Activated CD8-positive, alpha-beta memory T cell treated with anti-CD3 and anti-CD28 coated beads, Interleukin-2, amount 50 U/mL, for 24 hours (primary cell): ENCODE data around the gene TMEM61.
"Not testable (repeated sequence)": the region's sequence is repeated elsewhere in the genome, so short reads cannot be mapped to it uniquely, and the experiment has no call there.

Experiments
- DNase-seq: peaks from one replicate; pipeline ENCODE4 v3.0.0-alpha.2; 2020; ENCODE audit errors: extremely low read depth

Gene TMEM61

DNA sequence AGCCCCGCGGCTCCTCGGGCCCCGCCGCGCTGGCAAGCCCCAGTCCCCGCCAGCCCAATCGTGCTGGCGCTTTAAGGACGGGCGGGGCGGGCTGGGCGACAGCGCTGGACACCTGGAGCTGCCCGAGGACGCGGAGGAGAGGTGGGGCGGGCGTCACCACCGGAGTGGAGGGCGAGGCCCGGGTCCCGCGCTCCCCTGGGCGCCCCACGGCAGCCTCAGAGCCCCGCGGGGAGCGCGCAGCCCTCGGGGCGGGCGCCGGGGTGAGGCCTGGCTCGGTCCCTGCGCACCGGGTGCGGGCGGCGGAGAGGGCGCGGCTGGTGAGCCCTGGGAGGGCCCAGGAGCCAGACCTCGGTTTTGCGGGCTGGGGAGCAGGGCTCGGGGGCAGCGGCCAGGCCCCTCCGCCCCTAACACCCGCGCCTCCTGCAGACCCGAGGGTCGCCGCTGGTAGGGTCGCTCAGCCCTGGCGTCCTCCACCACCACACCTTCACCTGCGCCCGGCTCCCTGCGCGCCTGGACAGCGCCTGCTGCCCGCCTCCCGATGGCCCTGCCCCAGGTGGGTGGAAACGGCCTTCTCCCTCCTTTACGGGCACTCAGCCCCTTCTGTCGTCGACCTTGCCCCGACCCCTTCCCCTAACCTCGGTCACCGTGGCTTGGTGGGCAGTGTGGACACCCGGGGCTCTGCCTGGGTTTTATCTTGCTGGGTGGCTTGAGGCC is at the start of gene TMEM61:
TSS of gene TMEM61 (plus strand) at position 101 of the 714 bp plus-strand sequence. CDS start at position 539, 438 bp downstream.
- no peak for DNase-seq

DNA sequence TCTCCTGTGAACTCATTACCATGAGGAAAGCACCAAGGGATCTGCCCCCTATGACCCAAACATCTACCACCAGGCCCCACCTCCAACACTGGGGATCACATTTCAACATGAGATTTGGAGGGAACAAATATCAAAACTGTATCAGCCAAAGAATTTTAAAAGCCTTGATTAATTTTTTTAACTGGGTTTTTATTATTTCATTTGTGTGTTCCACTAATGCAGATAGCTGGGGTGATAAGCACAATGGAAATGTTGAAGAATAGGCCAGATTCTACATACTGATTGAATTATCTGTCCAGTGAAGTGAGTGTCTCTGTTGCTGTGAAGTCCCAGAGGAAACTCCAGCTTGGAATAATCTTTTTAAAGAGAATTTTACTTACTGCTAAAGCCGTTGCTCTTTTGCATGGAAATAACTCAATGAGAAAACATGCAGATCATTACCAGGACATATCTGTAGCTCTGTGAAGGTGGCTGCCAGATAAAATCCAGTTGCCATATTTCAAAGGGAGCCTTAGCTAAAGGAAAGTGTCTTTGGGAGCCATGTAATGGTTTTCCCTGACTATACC is 49.1 kb upstream of the TMEM61 start:
- no peak for DNase-seq

DNA sequence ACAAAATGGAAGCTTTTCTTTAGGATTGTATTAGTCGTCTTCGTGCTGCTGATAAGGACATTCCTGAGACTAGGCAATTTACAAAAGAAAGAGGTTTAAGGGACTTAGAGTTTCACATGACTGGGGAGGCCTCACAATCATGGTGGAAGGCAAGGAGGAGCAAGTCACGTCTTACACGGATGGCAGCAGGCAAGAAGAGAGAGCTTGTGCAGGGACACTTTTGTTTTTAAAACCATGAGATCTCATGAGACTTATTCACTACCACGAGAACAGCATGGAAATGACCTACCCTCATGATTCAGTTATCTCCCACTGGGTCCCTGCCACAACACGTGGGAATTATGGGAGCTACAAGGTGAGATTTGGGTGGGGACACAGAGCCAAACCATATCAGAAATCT is 46.3 kb upstream of the TMEM61 start:
- not testable (repeated sequence) for DNase-seq

DNA sequence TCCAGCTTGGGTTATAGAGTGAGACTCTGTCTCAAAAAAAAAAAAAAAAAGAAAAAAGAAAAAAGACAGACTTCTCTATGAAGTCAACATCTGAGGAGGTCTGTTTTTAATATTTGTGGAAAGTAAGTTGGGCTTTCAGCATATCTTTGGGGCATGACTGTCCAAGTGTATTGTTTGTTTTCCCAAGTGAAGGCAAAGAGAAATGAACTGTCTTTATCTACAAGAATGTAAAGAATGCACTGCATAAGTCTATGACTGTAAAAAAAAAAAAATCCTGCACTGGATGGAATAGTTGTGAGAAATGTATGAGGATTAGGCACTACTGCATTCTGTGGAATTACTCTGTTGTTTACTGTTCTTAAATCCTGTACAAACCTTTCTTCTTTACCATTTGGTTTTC is 45.6 kb upstream of the TMEM61 start:
- no peak for DNase-seq

DNA sequence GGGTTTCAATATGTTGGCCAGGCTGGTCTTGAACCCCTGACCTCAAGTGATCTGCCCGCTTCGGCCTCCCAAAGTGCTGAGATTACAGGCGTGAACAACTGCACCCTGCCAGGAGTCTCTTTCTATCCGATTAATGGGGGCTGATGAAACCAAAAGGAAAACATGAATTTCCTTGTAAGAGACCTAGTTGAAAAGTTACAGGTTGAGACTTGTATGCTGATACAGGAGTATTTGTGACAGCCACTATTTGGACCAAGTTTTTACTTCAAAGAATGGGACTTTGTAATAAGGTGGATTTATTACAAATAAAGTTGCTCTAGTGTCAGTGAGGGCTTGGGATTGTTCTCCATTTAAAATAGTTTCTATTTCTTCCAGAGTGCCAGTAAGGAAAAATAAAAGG is 43.6 kb upstream of the TMEM61 start:
- no peak for DNase-seq

DNA sequence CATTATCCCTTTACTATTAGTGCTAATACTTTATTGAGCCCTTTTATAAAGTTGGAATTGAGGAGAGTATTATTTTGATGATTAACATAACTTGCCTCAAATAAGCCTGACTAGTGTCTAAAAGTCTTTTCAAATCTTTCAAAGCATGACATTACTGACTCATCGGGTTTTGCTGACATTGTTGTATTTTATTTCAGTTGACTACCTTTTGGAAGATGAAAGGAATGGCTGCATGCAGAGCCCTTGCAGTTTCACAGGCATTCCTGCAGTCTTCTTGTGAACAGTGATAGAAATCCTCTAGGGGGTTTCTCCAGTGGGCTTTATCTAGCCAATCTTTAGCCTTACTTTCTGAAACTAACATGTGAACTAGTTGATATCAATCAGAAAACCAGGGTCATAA is 43.0 kb upstream of the TMEM61 start:
- no peak for DNase-seq

DNA sequence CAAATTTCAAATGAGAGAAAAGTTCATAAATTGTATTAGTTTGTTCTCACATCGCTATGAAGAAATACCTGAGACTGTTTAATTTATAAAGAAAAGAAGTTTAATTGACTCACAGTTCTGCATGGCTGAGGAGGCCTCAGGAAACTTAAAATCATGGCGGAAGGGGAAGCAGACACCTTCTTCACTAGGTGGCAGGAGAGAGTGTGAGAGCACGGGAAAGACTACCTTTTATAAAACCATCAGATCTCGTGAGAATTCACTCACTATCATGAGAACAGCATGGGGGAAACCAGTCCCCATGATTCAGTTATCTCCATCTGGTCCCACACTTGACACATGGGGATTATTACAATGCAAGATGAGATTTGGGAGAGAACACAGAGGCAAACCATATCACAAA is 41.5 kb upstream of the TMEM61 start:
- not testable (repeated sequence) for DNase-seq

DNA sequence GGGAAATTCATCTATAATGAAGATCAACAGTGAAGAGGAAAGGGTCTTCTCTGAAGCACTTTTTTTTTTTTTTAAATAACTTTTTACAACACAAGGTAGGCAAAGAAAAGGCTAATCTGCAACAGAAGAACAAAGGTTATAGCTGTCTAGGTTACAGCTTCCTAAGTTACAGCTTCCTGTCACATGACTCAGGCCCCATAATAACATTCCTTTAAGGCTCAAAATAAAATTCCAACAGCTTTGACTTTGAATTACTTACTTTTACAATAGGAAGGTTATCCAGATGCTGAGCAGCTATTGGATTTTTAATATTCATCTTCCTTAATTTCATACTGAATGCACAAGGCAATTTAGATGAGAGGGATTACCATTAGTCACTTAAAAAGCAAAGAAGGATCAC is 40.4 kb upstream of the TMEM61 start:
- no peak for DNase-seq

DNA sequence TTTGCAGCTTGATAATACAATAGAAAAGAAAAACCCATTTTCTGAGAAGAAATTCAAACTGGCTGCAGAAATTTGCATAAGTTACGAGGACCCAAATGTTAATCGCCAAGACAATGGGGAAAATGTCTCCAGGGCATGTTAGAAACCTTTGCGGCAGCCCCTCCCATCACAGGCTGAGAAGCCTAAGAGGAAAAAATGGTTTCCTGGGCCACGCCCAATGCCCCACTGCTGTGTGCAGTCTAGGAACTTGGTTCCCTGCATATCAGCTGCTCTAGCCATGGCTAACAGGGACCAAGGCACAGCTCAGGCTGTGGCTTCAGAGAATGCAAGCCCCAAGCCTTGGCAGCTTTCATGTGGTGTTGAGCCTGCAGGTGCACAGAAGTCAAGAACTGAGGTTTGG is 37.5 kb upstream of the TMEM61 start:
- DNase-seq, result no peak

DNA sequence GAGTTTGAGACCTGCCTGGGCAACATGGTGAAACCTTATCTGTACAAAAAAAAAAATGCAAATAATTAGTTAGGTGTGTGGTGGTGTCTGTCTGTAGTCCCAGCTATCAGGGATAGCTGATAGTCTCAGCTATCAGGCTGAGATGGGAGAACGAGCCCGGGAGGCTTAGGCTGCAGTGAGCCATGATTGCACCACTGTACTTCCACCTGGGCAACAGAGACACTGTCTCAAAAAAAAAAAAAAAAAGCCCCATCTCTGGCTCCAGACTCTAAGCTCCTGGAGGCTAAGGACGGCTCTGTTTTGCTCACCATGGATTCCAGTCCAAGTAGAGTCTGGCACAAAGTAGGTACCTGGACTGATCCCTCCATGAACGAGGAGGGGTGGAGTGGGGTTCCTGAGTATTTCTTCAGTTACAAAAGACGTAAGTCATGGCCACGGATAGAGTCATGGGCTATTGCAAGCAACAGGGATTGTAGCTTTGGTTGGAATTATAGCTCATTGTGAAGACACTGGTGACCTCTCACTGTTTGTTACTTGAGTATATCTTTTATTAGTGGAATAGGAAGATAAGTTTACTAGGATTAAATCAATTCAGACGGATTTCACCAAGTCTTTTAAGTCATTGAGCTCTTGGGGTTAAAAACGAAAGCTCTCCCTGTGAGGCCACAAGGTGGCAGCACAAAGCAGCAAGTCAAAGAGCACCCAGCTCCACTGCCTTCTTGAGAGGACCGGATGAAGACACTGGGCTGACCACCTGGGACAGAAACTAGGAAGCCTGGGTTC is 35.6 kb upstream of the TMEM61 start:
- peak; percentile 21 for DNase-seq

DNA sequence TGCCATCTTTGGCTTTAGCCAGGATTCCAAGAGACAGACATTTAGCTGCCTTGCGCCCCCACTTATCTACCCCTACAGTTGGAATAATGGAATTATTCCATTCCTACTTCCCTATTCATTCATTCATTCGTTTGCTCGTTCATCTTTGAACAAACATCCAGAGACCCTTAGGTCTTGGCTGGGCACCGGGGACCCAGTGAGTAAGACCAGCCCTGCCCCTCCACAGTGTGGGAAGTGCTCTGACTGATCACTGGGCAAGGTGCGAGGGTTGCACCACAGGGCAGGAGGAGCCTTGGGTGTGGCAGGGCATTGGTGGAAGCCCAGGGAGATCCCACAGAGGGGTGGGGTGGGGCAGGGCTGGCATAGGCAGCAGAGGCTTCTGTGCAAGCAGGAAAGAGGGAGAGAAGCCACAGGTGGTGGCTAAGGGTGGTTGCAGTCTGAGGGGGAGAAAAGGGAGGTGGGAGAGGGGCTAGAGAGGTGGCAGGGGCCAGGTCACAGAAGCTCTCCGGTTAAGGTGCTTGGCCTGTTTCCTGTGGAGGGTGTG is 35.0 kb upstream of the TMEM61 start:
- no peak for DNase-seq

DNA sequence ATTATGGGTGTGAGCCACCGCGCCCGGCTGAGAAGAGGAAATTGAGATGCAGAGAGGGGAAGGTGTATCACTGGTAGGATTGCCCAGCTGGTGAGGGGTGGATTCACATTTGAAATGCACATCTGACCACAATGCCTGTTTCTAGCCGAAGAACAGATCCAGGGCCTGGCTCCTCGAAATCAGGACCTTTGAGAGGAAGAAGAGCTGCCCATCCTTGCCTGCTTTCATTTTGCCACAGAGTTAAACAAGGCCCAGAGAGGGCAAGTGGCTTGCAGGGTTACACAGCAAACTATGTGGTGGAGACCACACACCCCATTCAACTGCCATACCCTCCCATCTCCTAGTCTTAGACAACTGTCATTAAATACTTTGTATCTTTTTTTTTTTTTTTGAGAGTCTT is 32.9 kb upstream of the TMEM61 start:
- DNase-seq, result no peak

DNA sequence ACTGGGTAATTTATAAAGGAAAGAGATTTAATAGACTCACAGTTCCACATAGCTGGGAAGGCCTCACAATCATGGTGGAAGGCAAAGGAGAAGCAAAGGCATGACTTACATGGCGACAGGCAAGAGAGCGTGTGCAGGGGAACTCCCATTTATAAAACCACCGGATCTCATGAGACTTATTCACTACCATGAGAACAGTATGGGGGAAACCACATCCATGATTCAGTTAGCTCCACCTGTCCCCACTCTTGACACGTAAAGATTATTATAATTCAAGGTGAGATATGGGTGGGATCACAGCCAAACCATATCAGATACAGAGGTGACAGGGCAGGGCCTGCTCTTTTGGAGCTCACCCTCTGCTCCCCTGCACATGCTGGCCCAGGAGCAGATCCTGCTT is 31.4 kb upstream of the TMEM61 start:
- no peak for DNase-seq

DNA sequence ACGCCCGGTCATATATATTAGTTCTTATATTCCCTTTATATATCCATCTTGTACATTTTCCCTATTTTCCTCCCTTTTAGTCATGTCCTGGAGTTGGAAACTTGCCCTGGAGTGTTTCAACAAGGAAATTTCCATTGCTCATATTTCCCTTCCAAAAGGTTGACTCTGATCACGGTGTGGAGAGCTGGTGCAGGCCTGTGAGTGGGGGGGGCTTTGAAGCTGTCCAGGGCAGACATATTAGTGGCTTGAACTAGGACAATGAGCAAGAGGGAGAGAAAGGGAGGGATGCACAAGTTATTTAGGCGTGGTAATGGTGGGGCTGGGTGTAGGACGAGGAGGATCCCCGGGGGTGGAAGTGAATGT is 30.4 kb upstream of the TMEM61 start:
- no peak for DNase-seq

DNA sequence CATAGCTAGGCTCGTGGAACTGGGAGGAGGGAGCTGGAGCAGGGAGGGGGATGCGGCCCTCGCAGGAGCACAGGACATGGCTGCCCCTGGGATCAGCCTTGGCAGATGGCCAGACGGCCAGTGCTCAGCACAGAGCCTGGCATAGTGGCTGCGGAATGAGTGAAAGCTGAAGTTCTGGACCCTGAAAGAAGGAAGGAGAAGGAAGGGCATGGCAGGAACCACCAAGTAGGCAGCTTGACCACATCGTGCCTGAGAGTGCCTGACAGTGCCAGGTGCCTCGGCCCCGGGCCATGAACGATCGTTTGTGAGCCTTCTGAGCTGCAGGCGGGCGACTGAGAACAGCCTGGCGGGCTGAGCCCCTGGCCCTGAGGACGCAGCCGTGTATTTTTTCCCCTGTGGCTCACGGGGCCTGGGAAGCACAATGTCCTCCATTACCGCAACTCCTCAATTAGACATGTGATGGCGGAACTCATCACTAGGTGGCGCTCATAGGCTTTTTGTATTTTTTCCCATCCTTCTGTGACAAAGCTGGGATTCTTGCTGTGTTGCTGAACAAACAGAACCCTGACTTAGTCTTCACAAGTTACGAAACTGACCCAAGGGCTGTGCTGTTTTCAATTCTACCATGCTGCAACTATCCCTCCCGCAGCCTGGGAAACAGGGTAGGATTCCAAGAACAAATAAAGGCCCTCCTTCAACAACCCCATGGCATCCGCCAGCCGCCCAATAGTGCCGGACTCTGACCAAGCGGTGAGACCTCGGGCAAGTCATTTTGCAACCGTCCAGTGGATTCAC is 29.9 kb upstream of the TMEM61 start:
- DNase-seq, result no peak

DNA sequence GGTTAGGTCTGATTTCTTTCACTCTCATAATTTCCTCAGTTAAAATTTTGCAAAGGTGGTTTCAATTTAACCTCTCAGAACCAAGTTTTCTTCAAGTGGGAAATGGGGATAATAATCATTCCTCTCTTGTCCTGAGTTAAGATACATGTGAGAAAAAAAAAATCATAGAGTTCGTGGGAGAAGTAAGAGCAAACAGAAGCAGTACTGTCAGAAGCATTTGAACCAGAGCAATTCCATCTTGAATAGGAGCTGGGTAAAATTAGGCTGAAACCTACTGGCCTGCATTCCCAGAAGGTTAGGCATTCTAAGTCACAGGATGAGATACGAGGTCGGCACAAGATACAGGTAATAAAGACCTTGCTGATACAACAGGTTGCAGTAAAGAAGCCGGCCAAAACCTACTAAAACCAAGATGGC is 28.6 kb upstream of the TMEM61 start:
- no peak for DNase-seq

DNA sequence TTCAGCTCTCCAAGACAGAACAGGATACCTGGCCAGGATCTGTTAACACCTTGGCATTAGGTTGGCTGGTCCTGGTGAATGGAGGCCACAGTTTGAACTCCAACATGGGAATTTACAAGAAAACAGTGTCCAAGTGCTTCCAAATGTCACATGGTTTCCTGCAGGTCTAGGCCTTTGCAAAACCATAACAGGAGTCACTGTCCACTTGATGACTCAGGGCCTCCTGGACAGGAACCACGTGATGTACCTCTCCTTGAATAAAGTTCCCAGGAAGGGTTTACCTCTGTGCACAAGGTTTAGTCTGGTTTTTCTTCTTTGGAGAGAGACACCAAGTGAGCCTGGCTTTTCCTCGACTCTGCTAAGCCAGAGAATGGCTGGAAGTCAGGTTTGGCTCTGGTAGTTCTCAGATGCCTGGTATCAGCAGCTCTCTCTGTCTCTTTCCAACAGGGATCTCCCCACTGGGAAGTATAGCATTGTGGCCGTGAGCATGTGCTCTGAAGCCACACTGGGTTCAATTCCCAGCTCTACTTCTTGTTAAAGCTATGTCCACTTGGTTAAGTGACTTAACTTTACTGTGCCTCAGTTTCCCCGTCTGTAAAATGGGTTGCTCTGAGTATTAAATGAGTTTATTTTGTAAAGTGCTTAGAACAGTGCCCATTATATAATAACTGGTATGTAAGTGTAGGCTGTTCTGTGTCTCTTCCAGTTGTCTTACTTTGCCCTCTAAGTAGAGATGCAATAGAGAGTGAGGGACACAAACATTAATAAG is 27.3 kb upstream of the TMEM61 start:
- DNase-seq, result no peak

DNA sequence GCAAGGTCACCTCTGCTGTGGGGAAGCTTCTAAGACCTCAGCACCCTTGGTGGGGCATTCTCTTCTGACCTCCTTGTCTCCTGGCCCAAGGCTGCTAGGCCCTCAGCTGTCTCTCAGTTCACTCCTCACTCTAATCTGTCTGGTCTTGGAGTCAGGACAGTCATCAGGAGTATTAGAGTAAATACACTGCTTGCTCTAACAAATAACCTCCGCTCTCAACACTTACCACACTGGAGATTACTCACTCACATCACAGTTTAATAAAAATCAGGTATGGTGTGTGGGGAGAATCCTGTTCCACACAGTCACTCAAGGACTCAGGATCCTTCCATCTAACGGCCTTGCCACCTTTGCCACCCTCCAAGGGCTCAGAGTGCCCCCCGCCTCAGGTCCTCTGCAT is 26.6 kb upstream of the TMEM61 start:
- DNase-seq, result no peak

DNA sequence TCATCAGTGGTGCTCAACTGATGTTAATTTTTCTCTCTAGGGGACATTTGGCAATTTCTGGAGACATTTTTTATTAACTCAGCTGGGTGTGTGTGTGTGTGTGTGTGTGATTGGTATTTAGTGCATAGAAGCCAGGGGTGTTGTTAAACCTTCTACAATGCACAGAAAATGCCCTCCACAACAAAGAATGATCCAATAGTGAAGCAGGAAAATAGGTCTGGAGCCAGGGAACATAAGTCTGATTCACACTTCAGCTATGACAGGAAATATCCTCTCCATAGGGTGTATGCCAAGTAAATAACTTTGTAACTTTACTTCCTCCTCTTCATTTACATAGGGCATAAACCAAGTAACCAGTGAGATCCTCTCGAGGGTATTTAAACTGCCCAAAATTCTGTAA is 25.1 kb upstream of the TMEM61 start:
- no peak for DNase-seq

DNA sequence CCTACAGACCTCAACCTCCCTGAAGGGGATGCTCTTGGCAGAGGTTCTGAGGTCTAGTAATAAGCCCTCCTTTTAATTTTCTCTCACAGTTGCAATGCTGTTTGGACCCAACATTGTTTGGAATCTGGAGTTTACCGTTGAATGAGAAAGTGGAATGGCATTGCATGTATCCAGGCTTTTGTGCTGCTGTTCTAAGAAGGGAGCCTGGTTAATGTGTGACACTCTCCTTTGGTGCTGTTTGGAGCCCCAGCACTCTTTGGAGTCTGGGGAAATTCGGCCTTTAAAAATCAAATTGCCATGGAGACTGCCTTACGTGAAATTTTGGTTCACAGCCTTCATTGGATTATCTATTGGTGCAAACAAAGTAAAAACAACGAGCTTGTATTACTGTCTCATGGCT is 23.7 kb upstream of the TMEM61 start:
- DNase-seq, result no peak

DNA sequence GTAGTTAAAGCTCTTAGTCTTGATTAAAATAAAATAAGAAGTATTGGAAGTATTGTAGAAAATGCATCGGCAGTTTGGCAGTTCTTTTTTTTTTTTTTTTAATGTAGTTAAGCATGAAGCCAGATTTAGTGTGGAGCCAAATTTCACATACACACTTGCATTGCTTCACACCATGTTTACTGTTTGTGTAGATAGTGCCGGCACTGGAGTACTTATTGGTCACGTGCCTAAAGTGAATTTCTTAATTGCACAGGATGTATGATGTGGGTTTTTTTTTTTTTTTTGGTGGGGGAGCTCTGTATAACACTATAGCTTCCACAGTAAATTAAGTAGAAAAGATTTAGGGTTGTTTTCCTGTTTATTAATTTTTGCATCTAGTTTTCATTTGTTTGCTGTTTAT is 21.2 kb upstream of the TMEM61 start:
- no peak for DNase-seq
